Liver (tissue), 9 donors: Measurements from ENCODE around the gene LHPP. TPM values are rescaled to one million over a fixed set of nuclear protein-coding genes. Genes with fewer than 3 reads are reported as not detected.

Experiments
- DNase-seq: peaks from one replicate; pipeline ENCODE4 v3.0.0-alpha.2; 2017; ENCODE audit warnings: low spot score
- H3K27ac ChIP-seq, 2 donors: one replicate each; pipeline ENCODE4 v1.7.0; 2013; ENCODE audit warnings: inconsistent platforms in 2 of 2, low read length in 2 of 2, control low read depth in 1 of 2, low read depth in 1 of 2, mild to moderate bottlenecking in 1 of 2
- H3K27me3 ChIP-seq, 4 donors: one replicate each; pipeline versions ENCODE4 v1.6.1 to v1.7.0; 2013; ENCODE audit warnings: low read length in 3 of 4, inconsistent platforms in 1 of 4, mild to moderate bottlenecking in 1 of 4, moderate library complexity in 1 of 4; ENCODE audit not compliant: control insufficient read depth in 4 of 4, insufficient read depth in 4 of 4
- H3K36me3 ChIP-seq, 4 donors: one replicate each; pipeline versions ENCODE4 v1.6.1 to v1.7.0; 2013; ENCODE audit warnings: low read length in 3 of 4, mild to moderate bottlenecking in 3 of 4, low read depth in 1 of 4, moderate library complexity in 1 of 4; ENCODE audit not compliant: control insufficient read depth in 4 of 4, insufficient read depth in 3 of 4
- H3K4me1 ChIP-seq, 4 donors: one replicate each; pipeline versions ENCODE4 v1.6.1 to v1.7.0; 2013; ENCODE audit warnings: low read length in 3 of 4, mild to moderate bottlenecking in 3 of 4, moderate library complexity in 1 of 4; ENCODE audit not compliant: control insufficient read depth in 4 of 4, insufficient read depth in 4 of 4
- H3K4me3 ChIP-seq, 3 donors: one replicate each; pipeline versions ENCODE4 v1.6.1 to v1.7.0; 2013; ENCODE audit warnings: low read length in 3 of 3, control low read depth in 1 of 3, low read depth in 1 of 3, mild to moderate bottlenecking in 1 of 3
- H3K9ac ChIP-seq, 2 donors: one replicate each; pipeline ENCODE4 v1.7.0; 2013; ENCODE audit warnings: low read length in 2 of 2, mild to moderate bottlenecking in 2 of 2, moderate library complexity in 2 of 2, control low read depth in 1 of 2, low read depth in 1 of 2
- H3K9me3 ChIP-seq, 4 donors: one replicate each; pipeline versions ENCODE4 v1.6.1 to v1.7.0; 2013; ENCODE audit warnings: low read length in 3 of 4; ENCODE audit not compliant: control insufficient read depth in 4 of 4
- CTCF ChIP-seq: fragments of 150-350 bp; IDR thresholded peaks from 2 replicates; pipeline ENCODE4 v1.5.1; 2017; ENCODE audit warnings: improper control_type of control experiment, low read depth, low read length; ENCODE audit not compliant: missing input control
- EGR1 ChIP-seq, 2 donors: IDR thresholded peaks; 2 replicates each; pipeline ENCODE4 v1.6.1; 2016 to 2018; ENCODE audit warnings: antibody characterized with exemption in 2 of 2, low read depth in 2 of 2
- FOXA1 ChIP-seq: IDR thresholded peaks from 2 replicates; pipeline ENCODE4 v1.6.1; 2016; ENCODE audit warnings: antibody characterized with exemption
- FOXA2 ChIP-seq: IDR thresholded peaks from 2 replicates; pipeline ENCODE4 v1.6.1; 2016; ENCODE audit warnings: antibody characterized with exemption
- HNF4G ChIP-seq: IDR thresholded peaks from 2 replicates; pipeline ENCODE4 v1.6.1; 2016; ENCODE audit warnings: antibody characterized with exemption
- JUND ChIP-seq, 2 donors: IDR thresholded peaks; 2 replicates each; pipeline ENCODE4 v1.6.1; 2016; ENCODE audit warnings: antibody characterized with exemption in 2 of 2
- NR2F2 ChIP-seq: IDR thresholded peaks from 2 replicates; pipeline ENCODE4 v1.6.1; 2016; ENCODE audit warnings: antibody characterized with exemption
- RAD21 ChIP-seq, 2 donors: IDR thresholded peaks; 2 replicates each; pipeline ENCODE4 v1.6.1; 2016; ENCODE audit warnings: antibody characterized with exemption in 2 of 2, mild to moderate bottlenecking in 2 of 2
- REST ChIP-seq: IDR thresholded peaks from 2 replicates; pipeline ENCODE4 v1.6.1; 2016; ENCODE audit warnings: antibody characterized with exemption, mild to moderate bottlenecking
- RXRA ChIP-seq, 2 donors: IDR thresholded peaks; 2 replicates each; pipeline ENCODE4 v1.6.1; 2017 to 2018; ENCODE audit warnings: antibody characterized with exemption in 2 of 2, mild to moderate bottlenecking in 1 of 2
- SP1 ChIP-seq: IDR thresholded peaks from 2 replicates; pipeline ENCODE4 v1.6.1; 2018; ENCODE audit warnings: antibody characterized with exemption, mild to moderate bottlenecking
- TAF1 ChIP-seq: conservative IDR thresholded peaks from 2 replicates; pipeline ENCODE4 v1.6.1; 2016; ENCODE audit warnings: antibody characterized with exemption, mild to moderate bottlenecking
- YY1 ChIP-seq: IDR thresholded peaks from 2 replicates; pipeline ENCODE4 v1.6.1; 2016; ENCODE audit warnings: antibody characterized with exemption, mild to moderate bottlenecking
- ZBTB33 ChIP-seq: IDR thresholded peaks from 2 replicates; pipeline ENCODE4 v1.6.1; 2016; ENCODE audit warnings: antibody characterized with exemption
- WGBS: extraction: QIAGEN DNeasy Blood & Tissue Kit; methylation state at CpG from one replicate; pipeline ENCODE4 v1.1.7; 2013; 5-methylcytosine and 5-hydroxymethylcytosine counted together
- polyA plus RNA-seq, 2 donors: library from polyadenylated mRNA; stranded (reverse) in 1 of 2; unstranded in 1 of 2; fragments of 200-250 nt in 1 of 2; fragments of >200 nt in 1 of 2; fragmentation: Nextera tagmentation in 1 of 2; extraction: Ambion mirVana in 1 of 2; gene quantifications; one replicate each; pipeline versions ENCODE4 v1.2.1 to v1.2.3, GENCODE V29; 2013 to 2015
- total RNA-seq, 2 donors: library from RNA; depleted of rRNA; stranded (reverse); fragments of >200 nt; gene quantifications; one replicate each; pipeline ENCODE4 v1.2.3, GENCODE V29; 2014
- donor health status: healthy.
- donor health status: healthy.
- donor health status: healthy.
- donor health status: healthy.
- donor health status: healthy.

Gene LHPP
- total and polyA plus RNA-seq, 4 donors: 15.9 to 39.9 (median 26.2) TPM

- TF ChIP-seq FOXA2 (no peak), CTCF (no peak), EGR1 (IDR thresholded peaks at IDR 0.05; ENCODE audit: low read depth in 2 of 2) (no peak), NR2F2 (no peak), ZBTB33 (no peak), RXRA (IDR thresholded peaks at IDR 0.05) (no peak), FOXA1 (no peak), REST (no peak), JUND (IDR thresholded peaks at IDR 0.05) (no peak), RAD21 (IDR thresholded peaks at IDR 0.05) (no peak), YY1 (no peak), HNF4G (no peak)
- no peak overlapping the region for H3K9ac ChIP-seq
- no peak overlapping the region for H3K4me3 ChIP-seq
- peaks cover 3 to 12% (median 7%) of the 10 kb centered on the region in 4 donors for H3K4me1 ChIP-seq
- no peak overlapping the region for H3K27ac ChIP-seq
- H3K36me3 ChIP-seq: no peaks in the 10 kb centered on the region
- 93% methylated on average over 6 of the region's 6 CpGs for WGBS
- no peak for DNase-seq
- H3K27me3 ChIP-seq: no peaks in the 10 kb centered on the region
- H3K9me3 ChIP-seq: no peaks in the 10 kb centered on the region
Measured at GRCh38 chr10:124481717-124482116, 20.1 kb downstream of the LHPP start.

- TF ChIP-seq FOXA2 (no peak), TAF1 (no peak), YY1 (no peak), SP1 (no peak), CTCF (no peak), RAD21 (IDR thresholded peaks at IDR 0.05) (no peak), REST (no peak)
- Histone ChIP-seq H3K4me1 (peaks cover 3 to 12% (median 7%) of the 10 kb centered on the region in 4 donors), H3K36me3 (no peaks in the 10 kb centered on the region), H3K9ac (no peak overlapping the region), H3K27ac (no peak overlapping the region), H3K9me3 (no peaks in the 10 kb centered on the region), H3K4me3 (no peak overlapping the region), H3K27me3 (no peaks in the 10 kb centered on the region)
- DNase-seq: no peak
- 92% methylated on average over 10 of the region's 10 CpGs for WGBS
Measured at GRCh38 chr10:124482236-124482800, 20.7 kb downstream of the LHPP start.
